HL-60 (cell line): ENCODE results near the gene PIK3R4.

ENCODE experiments used
- DNase-seq, 2 experiments: peaks; one replicate each; pipeline ENCODE4 v3.0.0-alpha.2; 2010 to 2020; ENCODE audit warnings: low read depth in 1 of 2, low spot score in 1 of 2
- H3K27ac ChIP-seq: fragments of 250-450 bp; sonication (Bioruptor Pico); replicated peaks from 2 replicates; pipeline ENCODE4 v1.5.1; 2020; ENCODE audit warnings: mild to moderate bottlenecking, moderate library complexity
- H3K27me3 ChIP-seq: fragments of 250-450 bp; sonication (Bioruptor Pico); 2 replicates; pipeline ENCODE4 v1.5.1; 2021; ENCODE audit warnings: mild to moderate bottlenecking, moderate library complexity; ENCODE audit not compliant: insufficient read depth, poor library complexity, severe bottlenecking
- H3K4me3 ChIP-seq: replicated peaks from 2 replicates; pipeline ENCODE4 v1.5.1; 2011; ENCODE audit warnings: mild to moderate bottlenecking, control low read depth, low read length; ENCODE audit not compliant: insufficient read depth
- GABPA ChIP-seq: IDR thresholded peaks from 2 replicates; pipeline ENCODE4 v1.6.1; 2012; ENCODE audit warnings: low read depth
- POLR2AphosphoS5 ChIP-seq: IDR thresholded peaks from 2 replicates; pipeline ENCODE4 v1.6.1; 2012; ENCODE audit warnings: low read depth
- SPI1 ChIP-seq: IDR thresholded peaks from 2 replicates; pipeline ENCODE4 v1.6.1; 2012; ENCODE audit warnings: low read depth, mild to moderate bottlenecking, borderline replicate concordance
- TF ChIP-seq, protein P1 (sequence below): IDR thresholded peaks from 2 replicates; pipeline ENCODE4 v1.6.1; 2012; ENCODE audit warnings: low read depth; ENCODE audit not compliant: insufficient replicate concordance
- TF ChIP-seq, protein P2 (sequence below): IDR thresholded peaks from one replicate; pipeline ENCODE4 v1.5.1; 2011; ENCODE audit warnings: low read length, control low read depth, inconsistent platforms; ENCODE audit not compliant: insufficient read depth

The PIK3R4 gene

DNA sequence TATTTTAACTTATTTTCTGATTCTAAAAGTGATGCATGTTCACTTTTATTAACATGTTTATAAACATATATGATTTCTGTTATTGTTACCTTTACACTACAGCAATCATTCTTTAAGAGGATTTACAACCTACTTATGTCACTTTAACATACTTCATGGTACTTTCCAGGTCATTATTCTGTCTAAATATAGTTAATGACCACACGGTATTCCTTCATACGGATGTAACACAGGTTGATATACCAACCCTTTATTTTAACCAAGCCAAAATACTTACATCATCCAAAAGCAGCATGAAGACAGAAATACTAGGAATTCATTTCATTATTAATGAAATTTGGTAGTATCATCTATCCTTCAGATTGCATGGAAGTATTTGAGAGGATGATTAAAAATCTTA lies 18.6 kb downstream of the PIK3R4 start:
- H3K27ac ChIP-seq: no peak overlapping the region
- no peak overlapping the region for H3K4me3 ChIP-seq
- DNase-seq: no peak
- no peaks in the 10 kb centered on the region for H3K27me3 ChIP-seq
- TF ChIP-seq, protein P1, sequence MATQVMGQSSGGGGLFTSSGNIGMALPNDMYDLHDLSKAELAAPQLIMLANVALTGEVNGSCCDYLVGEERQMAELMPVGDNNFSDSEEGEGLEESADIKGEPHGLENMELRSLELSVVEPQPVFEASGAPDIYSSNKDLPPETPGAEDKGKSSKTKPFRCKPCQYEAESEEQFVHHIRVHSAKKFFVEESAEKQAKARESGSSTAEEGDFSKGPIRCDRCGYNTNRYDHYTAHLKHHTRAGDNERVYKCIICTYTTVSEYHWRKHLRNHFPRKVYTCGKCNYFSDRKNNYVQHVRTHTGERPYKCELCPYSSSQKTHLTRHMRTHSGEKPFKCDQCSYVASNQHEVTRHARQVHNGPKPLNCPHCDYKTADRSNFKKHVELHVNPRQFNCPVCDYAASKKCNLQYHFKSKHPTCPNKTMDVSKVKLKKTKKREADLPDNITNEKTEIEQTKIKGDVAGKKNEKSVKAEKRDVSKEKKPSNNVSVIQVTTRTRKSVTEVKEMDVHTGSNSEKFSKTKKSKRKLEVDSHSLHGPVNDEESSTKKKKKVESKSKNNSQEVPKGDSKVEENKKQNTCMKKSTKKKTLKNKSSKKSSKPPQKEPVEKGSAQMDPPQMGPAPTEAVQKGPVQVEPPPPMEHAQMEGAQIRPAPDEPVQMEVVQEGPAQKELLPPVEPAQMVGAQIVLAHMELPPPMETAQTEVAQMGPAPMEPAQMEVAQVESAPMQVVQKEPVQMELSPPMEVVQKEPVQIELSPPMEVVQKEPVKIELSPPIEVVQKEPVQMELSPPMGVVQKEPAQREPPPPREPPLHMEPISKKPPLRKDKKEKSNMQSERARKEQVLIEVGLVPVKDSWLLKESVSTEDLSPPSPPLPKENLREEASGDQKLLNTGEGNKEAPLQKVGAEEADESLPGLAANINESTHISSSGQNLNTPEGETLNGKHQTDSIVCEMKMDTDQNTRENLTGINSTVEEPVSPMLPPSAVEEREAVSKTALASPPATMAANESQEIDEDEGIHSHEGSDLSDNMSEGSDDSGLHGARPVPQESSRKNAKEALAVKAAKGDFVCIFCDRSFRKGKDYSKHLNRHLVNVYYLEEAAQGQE: no peak
- no peak for TF ChIP-seq SPI1
- TF ChIP-seq, protein P2, sequence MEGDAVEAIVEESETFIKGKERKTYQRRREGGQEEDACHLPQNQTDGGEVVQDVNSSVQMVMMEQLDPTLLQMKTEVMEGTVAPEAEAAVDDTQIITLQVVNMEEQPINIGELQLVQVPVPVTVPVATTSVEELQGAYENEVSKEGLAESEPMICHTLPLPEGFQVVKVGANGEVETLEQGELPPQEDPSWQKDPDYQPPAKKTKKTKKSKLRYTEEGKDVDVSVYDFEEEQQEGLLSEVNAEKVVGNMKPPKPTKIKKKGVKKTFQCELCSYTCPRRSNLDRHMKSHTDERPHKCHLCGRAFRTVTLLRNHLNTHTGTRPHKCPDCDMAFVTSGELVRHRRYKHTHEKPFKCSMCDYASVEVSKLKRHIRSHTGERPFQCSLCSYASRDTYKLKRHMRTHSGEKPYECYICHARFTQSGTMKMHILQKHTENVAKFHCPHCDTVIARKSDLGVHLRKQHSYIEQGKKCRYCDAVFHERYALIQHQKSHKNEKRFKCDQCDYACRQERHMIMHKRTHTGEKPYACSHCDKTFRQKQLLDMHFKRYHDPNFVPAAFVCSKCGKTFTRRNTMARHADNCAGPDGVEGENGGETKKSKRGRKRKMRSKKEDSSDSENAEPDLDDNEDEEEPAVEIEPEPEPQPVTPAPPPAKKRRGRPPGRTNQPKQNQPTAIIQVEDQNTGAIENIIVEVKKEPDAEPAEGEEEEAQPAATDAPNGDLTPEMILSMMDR: no peak

DNA sequence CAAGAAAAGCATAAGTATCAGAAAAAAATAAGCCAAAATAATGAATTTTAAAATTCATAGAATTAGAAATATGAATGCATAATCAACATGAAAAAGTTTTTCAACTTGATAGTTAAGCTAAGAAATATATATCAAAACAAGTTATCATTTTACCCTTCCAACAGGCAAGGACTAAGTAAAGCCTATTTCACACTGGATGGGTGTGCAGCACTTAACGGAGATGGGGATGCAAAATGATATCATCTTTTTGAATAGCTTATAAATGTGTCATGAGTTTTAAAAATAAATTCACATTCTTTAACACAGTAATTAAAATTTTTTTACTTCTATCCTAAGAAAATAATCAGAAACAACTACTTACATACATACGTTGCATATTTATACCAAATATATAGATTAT lies 20.9 kb downstream of the PIK3R4 start:
- no peak for DNase-seq
- Histone ChIP-seq H3K4me3 (no peak overlapping the region), H3K27me3 (no peaks in the 10 kb centered on the region), H3K27ac (no peak overlapping the region)
- TF ChIP-seq POLR2AphosphoS5: no peak
- no peak for TF ChIP-seq SPI1
- TF ChIP-seq GABPA: no peak
- TF ChIP-seq, protein P1: no peak
- TF ChIP-seq, protein P2: no peak

DNA sequence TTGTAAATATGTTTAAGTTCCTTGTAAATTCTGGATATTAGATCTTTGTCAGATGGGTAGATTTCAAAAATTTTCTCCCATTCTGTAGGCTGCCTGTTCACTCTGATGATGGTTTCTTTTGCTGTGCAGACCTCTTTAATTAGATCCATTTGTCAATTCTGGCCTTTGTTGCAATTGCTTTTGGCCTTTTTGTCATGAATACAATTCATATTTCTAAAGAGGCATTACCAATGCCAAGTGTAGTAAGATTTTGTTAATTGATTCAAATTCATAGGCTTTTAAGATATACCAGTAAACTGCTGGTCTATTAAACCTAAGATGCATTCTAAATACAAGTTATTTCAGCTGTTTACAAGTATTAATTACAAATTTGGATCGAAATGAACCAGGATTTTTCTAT lies 31.0 kb downstream of the PIK3R4 start:
- DNase-seq: no peak
- Histone ChIP-seq H3K27me3 (no peaks in the 10 kb centered on the region), H3K27ac (no peak overlapping the region), H3K4me3 (no peak overlapping the region)
- no peak for TF ChIP-seq GABPA
- TF ChIP-seq, protein P1: no peak
- TF ChIP-seq SPI1: no peak
- no peak for TF ChIP-seq POLR2AphosphoS5
- TF ChIP-seq, protein P2: no peak
